Measurements from ENCODE around the gene RAE1. TPM values are rescaled to one million over a fixed set of nuclear protein-coding genes. Genes with fewer than 3 reads are reported as not detected.

The RAE1 gene
- total and polyA plus RNA-seq, 11 donors: 7.5 to 26.8 (median 15.5) TPM

GRCh38 chr20:57404006-57404405, 53.0 kb downstream of the RAE1 start:
- H3K36me3 ChIP-seq: peaks cover 0 to 94% (median 58%) of the 10 kb centered on the region in 9 donors
- 90 to 100% (median 91%) methylated on average over 3 to 11 of the region's 11 CpGs for WGBS, 4 donors
- H3K4me1 ChIP-seq: peaks cover 5 to 90% (median 25%) of the 10 kb centered on the region in 12 donors
- no peak overlapping the region for H3K4me3 ChIP-seq
- DNase-seq (peak in 1 of 5 donors; percentile 40), ATAC-seq (no peak)
- intact Hi-C loops (cut with DNase I): no loop called here
- no peaks in the 10 kb centered on the region for H3K9me3 ChIP-seq
- H3K27ac ChIP-seq: peak overlapping the region in 1 of 12 donors; percentile 72
- TF ChIP-seq CTCF (IDR thresholded peaks at IDR 0.05) (no peak), POLR2A (IDR thresholded peaks at IDR 0.05) (no peak)
- H3K27me3 ChIP-seq: no peaks in the 10 kb centered on the region

GRCh38 chr20:57404419-57405072, 53.5 kb downstream of the RAE1 start:
- Histone ChIP-seq H3K9me3 (no peaks in the 10 kb centered on the region), H3K27me3 (no peaks in the 10 kb centered on the region), H3K4me3 (no peak overlapping the region), H3K27ac (peak overlapping the region in 1 of 12 donors; percentile 72), H3K36me3 (peaks cover 0 to 97% (median 63%) of the 10 kb centered on the region in 9 donors), H3K4me1 (peaks cover 0 to 90% (median 23%) of the 10 kb centered on the region in 12 donors)
- intact Hi-C loops (cut with DNase I): no loop called here
- 87 to 94% (median 91%) methylated on average over 13 to 22 of the region's 22 CpGs for whole genome bisulfite sequencing, 4 donors
- ATAC-seq (no peak), DNase-seq (peak in 3 of 5 donors; percentile 17 to 58 (median 18))
- TF ChIP-seq POLR2A (IDR thresholded peaks at IDR 0.05): no peak
- TF ChIP-seq CTCF (IDR thresholded peaks at IDR 0.05): no peak

- no peak for TF ChIP-seq POLR2A (IDR thresholded peaks at IDR 0.05)
- TF ChIP-seq CTCF (IDR thresholded peaks at IDR 0.05): no peak
- H3K4me1 ChIP-seq: peaks cover 0 to 90% (median 16%) of the 10 kb centered on the region in 12 donors
- intact Hi-C loops (cut with DNase I): no loop called here
- H3K27me3 ChIP-seq: no peaks in the 10 kb centered on the region
- H3K27ac ChIP-seq: peak overlapping the region in 2 of 12 donors; percentile 45 to 72
- 85 to 88% (median 86%) methylated on average over 16 to 18 of the region's 18 CpGs for WGBS, 4 donors
- no peak overlapping the region for H3K4me3 ChIP-seq
- H3K36me3 ChIP-seq: peaks cover 0 to 90% (median 65%) of the 10 kb centered on the region in 9 donors
- no peaks in the 10 kb centered on the region for H3K9me3 ChIP-seq
- DNase-seq: peak in 3 of 5 donors; percentile 9 to 53 (median 18)
- no peak for ATAC-seq
These were observed 54.4 kb downstream of the RAE1 start for GRCh38 chr20:57405236-57406016.

GRCh38 chr20:57407541-57407956, 56.5 kb downstream of the RAE1 start:
- 76 to 93% (median 81%) methylated on average over 25 to 29 of the region's 29 CpGs for WGBS, 4 donors
- ATAC-seq: peak in 3 of 4 donors; percentile 4 to 30 (median 27)
- H3K4me1 ChIP-seq: peaks cover 0 to 74% (median 7%) of the 10 kb centered on the region in 12 donors

More at GRCh38 chr20:57407541-57407956, 56.5 kb downstream of the RAE1 start:
- H3K27me3 ChIP-seq: no peaks in the 10 kb centered on the region
- peaks cover 0 to 69% (median 54%) of the 10 kb centered on the region in 9 donors for H3K36me3 ChIP-seq
- no peak overlapping the region for H3K4me3 ChIP-seq
- peak in 1 of 12 donors; percentile 19 for TF ChIP-seq CTCF (IDR thresholded peaks at IDR 0.05)
- TF ChIP-seq POLR2A (IDR thresholded peaks at IDR 0.05): no peak
- peak in 2 of 5 donors; percentile 22 to 48 for DNase-seq
- intact Hi-C loops (cut with DNase I): no loop called here
- peak overlapping the region in 3 of 12 donors; percentile 29 to 72 (median 72) for H3K27ac ChIP-seq
- H3K9me3 ChIP-seq: no peaks in the 10 kb centered on the region
